HG03135 (cell line): Measurements from ENCODE around the gene NRARP.

Source experiments
- ATAC-seq: cut with Tn5 transposase; IDR thresholded peaks from one replicate; pipeline ENCODE4 v1.9.1; 2021; ENCODE audit warnings: mild to moderate bottlenecking, moderate library complexity; ENCODE audit not compliant: unreplicated experiment

NRARP gene

DNA sequence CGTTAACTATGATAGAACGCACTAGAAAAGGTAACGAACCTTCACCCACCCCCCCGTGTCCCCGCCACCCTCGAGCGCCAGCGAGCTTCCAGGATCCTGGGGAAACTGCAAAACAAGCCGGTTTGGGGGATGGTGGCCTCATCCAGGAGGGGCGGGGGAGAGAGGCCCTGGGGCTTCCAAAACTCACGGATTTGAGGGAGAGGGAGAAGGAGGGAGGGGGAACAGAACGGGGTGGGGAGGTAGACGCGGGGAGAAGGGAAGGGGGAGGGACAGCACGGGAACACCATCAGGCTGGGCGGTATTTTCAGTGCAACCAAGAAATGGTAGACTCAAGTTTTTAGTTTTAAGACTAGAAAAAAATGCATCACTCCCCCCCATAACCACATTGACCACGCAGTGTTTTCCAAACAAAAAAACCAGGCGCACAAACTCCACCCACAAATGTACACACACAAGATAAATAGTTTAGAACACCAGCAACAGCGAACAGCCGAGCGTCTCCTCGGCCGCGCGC is 1.4 kb downstream of the NRARP start:
- ATAC-seq = no peak

DNA sequence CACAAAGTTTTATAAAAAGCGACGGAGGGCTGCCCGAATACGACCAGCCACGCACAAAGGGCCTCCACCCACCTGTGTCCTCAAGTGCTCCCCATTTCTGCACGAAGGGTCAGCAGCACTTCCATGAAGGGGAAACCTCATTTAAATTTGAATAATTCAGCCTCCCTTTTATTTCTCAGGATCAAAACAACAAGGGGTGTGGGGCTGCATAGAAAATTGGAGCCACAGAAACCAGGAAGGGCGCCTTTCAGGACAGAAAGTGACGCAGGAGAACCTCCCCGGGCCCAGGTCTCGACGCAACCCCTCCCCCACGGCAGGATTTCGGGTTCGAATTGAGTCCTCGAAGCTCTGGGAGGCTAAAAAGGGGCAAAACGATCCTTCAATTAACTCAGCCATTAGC is 2.1 kb downstream of the NRARP start:
- no peak for ATAC-seq

GRCh38 chr9:137299203-137299565 is 2.9 kb downstream of the NRARP start:
- no peak for ATAC-seq

DNA sequence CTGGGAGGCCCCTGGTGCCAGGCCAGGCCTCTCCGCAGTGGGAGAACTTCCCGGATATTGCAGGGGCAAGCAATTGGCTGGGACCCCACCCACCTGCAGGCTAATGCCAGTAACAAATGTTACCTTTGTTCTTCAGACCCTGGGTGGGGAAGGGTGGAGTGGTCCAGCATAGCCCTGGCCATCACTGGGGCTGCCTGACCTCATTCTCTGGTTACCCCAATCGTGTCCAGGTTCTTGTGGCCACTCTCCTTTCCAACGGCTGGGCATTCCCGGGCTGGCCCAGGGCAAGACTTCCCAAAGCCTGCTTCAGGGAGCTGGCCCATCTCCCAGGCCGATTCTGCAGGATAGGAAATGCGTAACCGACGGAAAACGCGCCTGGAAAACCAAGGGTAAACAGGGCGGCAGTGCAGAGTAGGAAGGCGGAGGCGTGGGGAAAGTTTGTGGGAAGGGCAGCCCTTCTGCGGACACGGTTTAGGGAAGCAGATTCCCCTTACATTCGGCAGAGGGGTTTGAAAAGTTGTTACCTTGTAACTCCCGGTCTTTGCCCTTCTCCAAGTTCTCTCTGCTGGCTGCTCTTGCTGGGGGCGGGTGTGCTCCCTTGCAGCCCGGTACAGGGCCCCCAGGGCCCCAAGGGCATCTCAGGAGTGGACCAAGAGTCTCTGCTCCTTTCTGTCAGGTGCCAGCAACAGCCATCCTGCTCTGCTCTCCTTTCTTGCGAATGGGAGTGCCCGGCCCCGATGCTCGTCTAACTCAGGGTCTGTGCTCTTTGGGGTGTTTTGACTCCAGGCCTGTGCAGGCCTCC is 3.5 kb downstream of the NRARP start:
- no peak for ATAC-seq

DNA sequence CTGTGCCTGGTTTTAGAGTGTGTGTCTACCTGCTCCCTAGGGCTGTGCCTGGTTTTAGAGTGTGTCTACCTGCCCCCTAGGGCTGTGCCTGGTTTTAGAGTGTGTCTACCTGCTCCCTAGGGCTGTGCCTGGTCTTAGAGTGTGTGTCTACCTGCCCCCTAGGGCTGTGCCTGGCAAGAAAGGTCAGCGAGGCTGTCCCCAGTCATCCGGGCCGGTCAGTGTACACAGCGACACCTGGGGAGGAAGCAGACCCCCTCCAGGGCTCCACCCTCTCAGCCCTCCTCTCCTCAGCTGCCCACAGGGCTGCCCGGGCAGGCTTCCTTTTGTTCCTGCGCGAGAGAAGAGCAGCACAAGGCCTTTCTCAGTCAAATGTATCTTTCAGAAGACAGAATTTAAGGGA is 4.1 kb downstream of the NRARP start:
- ATAC-seq = no peak

DNA sequence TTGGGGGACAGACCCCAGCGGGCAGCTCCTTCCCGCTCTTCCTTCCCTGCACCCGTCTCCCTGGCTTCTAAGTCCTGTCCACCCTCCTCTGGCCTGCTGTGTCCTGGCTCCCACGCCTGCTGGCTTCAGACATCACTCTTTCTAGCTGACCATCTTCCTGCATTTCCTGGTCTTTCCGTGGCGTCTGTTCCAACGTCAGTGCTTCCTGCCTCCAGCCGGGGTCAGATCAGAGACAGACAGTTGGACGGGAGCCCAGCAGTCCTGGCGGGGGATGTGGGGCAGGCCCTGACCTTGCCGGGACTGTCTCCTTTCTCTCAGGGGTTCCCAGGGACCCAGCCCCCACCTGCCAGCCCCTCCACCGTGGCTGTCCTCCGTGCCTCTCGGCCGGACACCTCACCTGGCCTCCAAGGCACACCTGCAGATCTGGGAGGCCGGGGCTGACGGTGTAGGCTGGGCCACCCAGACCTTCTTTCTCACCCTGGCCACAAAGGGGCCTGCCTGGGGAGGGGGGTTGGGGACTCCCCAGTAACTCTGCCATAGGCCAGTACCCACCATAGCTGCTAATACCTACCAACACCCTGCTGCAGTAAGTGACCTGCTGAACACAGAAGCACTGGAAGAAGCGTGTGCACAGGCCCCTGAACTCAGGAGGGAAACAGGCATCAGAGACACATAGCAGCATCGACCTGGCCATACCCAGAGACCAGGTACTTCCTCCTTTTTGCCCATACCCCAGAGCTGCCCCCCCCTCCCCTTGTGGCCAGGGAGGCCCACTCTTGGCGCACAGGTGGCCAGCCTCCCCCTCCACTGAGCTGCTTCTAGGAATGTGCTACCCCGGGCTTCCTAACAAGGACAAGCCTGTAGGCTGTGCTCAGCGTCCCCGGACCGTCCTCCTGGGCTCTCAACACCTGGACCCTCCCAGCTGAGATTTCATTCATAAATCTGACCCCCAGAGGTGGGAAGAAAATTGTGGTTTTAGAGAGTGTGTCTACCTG is 5.1 kb downstream of the NRARP start:
- no peak for ATAC-seq

- no peak for ATAC-seq
Measured at GRCh38 chr9:137295849-137296669, 6.0 kb downstream of the NRARP start.

- no peak for ATAC-seq
Measured at GRCh38 chr9:137295238-137295811, 6.7 kb downstream of the NRARP start.

- ATAC-seq = no peak
Measured at GRCh38 chr9:137294681-137295237, 7.3 kb downstream of the NRARP start.

- ATAC-seq = no peak
Measured at GRCh38 chr9:137294091-137294680, 7.9 kb downstream of the NRARP start.

- ATAC-seq = no peak
Measured at GRCh38 chr9:137293482-137294090, 8.5 kb downstream of the NRARP start.

DNA sequence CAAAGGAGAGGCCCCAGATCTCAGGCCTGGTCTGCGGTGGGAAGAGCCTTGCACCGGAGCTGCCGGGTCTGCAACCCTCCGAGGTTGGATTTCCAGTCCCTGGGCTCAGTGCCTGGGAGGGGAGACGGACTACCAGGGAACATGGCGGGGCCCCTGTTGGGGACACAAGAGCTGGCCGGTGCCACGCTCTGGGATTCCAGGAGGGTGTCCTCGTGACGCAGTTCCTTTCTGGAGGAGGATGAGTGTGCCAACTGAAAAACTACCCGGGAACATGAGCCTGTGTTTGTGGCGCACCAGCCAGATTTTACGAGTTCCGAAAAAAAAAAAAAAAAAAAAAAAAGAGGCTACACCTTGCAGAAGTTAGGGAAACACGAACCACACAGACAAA is 9.0 kb downstream of the NRARP start:
- no peak for ATAC-seq

DNA sequence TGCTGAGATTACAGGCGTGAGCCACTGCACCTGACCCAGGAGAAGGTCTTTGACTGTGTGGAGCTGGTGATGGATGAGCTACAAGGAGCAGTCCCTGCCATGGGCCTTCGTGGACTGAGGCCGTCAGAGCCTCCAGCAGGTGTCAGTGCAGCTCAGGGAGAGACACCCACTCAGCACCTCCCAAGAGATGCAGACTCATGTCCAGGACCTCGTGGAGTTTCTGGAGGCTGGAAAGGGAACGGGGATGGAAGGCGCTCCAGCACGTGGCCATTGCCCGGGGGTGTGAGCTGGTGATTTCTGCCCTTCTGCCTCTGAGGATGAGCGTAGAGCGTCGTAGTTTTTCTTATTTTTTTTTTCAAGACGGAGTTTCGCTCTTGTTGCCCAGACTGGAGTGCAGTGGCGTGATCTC is 15.1 kb downstream of the NRARP start:
- ATAC-seq = peak; percentile 26

- ATAC-seq = no peak
Measured at GRCh38 chr9:137281345-137282116, 20.5 kb downstream of the NRARP start.

DNA sequence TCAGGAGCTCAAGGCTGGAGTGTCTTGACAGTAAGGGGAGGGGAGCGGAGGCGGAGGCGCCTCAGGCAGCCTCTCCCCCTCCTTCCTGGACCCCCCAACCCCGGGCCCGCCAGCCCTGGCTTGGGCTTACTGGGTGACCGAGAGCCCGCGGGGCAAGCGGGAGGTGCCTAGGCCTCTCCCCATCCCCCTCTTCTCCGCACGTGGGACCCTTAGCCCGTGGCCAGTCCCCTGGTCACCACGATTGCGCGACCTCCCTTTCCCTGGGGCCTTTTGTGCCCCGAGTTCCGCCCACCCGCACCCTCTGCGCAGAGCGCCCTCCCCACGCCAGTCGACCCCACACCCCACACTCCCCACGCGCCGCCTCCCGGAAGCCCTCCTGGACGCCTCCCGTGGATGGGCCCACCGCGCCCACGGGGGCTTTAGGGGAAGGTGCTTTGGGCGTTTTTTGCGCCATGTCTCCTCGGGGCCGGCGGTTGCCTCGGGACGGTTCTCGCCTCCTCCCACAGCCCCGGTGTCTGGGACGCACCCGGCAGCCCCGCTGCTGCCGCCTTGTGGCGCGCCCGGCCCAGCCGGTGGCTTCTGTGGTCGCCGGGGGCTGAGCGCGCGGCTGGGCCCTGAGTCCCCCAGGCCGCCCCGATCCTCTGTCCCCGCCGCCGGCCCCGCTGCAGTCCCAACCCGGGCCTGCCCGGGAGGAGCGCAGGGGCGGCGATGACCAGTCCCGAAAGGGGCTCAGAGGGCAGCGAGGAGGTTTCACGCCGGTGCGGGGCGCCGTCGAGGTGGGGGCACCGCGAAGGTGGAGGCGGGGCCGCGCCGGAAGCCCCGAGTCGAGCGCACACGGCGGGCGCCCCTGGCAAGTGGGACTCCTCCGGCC is 21.4 kb downstream of the NRARP start:
- no peak for ATAC-seq

DNA sequence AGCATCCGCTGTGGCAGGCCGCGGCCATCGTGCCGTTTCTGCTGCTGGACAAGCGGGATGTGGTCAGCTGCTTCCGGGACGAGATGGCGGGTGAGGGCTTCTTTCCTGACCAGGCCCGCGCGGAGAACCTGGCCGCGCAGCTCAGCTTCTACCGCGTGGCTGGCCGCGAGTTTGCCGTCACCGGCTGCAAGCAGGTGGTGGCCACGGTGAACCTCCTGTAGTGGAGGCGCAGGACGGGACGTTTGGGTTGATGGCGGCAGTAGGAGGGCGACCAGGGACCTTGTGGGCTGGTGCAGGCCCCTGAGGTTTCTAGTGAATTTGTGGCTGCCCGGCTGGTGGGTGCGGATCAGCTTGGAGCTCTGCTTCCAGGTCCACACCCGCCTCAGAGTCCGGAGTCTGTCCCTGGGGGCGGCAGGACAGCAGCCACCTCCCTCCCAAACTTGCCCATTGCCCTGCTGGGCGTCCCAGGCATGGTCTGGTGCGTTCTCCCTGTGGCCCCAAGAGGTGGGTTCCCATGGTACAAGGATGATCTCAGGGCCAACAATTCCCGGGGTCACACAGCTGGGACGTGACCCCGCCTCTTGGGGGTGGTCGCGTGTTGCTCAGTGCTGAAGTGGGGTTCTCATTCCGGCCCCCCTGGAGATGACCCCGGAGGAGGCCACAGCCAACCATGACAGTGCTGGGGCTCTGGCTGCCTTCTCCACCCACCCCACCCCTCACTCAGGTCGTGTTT is 22.2 kb downstream of the NRARP start:
- no peak for ATAC-seq
